Urinary bladder (tissue), 4 donors: ENCODE measurements around the gene NRF1. TPM values are rescaled to one million over a fixed set of nuclear protein-coding genes. Genes with fewer than 3 reads are reported as not detected.
"Not testable (repeated sequence)": the region's sequence is repeated elsewhere in the genome, so short reads cannot be mapped to it uniquely, and the experiment has no call there.

Experiments used
- DNase-seq: peaks from one replicate; pipeline ENCODE4 v3.0.0-alpha.2; 2015; ENCODE audit errors: extremely low spot score
- H3K27ac ChIP-seq: one replicate; pipeline ENCODE4 v1.5.1; 2013; ENCODE audit warnings: low read depth, mild to moderate bottlenecking, moderate library complexity
- H3K36me3 ChIP-seq: one replicate; pipeline ENCODE4 v1.6.1; 2013; ENCODE audit warnings: mild to moderate bottlenecking, moderate library complexity; ENCODE audit not compliant: insufficient read depth
- H3K4me1 ChIP-seq: one replicate; pipeline ENCODE4 v1.6.1; 2013; ENCODE audit warnings: mild to moderate bottlenecking, moderate library complexity; ENCODE audit not compliant: insufficient read depth
- H3K4me3 ChIP-seq: one replicate; pipeline ENCODE4 v1.5.1; 2013; ENCODE audit warnings: low read depth, low read length
- WGBS: extraction: QIAGEN DNeasy Blood & Tissue Kit; methylation state at CpG from one replicate; pipeline ENCODE4 v1.1.7; 2013; 5-methylcytosine and 5-hydroxymethylcytosine counted together
- polyA plus RNA-seq: library from polyadenylated mRNA; stranded (reverse); fragments of 200-250 nt; gene quantifications from one replicate; pipeline ENCODE4 v1.2.3, GENCODE V29; 2013
- total RNA-seq: library from RNA; depleted of rRNA; stranded (reverse); fragments of >200 nt; gene quantifications from one replicate; pipeline ENCODE4 v1.2.3, GENCODE V29; 2014
- donor health status: healthy with polysubstance abuse.
- donor health status: healthy.

The NRF1 gene
- total and polyA plus RNA-seq, 2 donors = 12.8 to 23.9 TPM

DNA sequence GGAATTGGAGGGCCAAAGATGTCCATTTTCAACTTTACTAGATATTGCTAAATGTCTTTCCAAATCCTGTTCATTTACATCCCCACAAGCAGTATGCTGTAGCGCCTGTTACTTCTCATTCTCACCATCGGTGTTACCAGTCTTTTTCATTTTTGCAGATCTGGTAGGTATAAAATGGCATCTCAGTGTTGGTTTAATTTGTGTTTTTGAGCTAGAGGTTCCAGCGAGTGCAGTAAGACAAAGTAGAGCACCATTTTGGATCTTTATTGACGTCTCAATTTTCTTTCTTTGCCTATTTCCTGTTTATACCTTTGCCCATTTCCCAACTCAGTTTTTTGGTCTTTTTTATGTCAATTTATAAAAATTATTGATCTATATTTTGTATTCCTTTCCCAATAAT lies 55.6 kb downstream of the NRF1 start:
- no peak overlapping the region for H3K27ac ChIP-seq
- H3K4me1 ChIP-seq = no peaks in the 10 kb centered on the region
- 97% methylated on average over 4 of the region's 4 CpGs for whole genome bisulfite sequencing

DNA sequence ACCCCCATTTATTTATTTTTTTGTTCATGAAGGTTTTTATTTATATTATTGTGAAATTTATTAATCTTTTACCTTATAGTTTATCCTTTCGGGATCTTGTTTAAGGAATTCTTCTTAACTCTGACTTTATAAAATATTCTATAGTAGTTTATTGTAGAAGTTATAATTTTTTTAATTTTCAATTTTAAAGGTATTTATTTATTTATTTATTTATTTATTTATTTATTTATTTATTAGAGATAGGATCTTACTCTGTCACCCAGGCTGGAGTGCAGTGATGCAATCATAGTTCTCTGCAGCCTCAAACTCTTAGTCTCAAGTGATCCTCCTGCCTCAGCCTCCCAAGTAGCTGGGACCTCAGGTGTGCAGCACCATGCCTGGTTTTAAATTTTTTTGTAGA lies 56.0 kb downstream of the NRF1 start:
- no peak for DNase-seq
- Histone ChIP-seq H3K4me3 (no peak overlapping the region), H3K27ac (no peak overlapping the region), H3K4me1 (no peaks in the 10 kb centered on the region), H3K36me3 (no peaks in the 10 kb centered on the region)
- WGBS = 94% methylated on average over 1 of the region's 1 CpG

More for the DNA sequence above, 55.6 kb downstream of the NRF1 start:
- no peak for DNase-seq
- H3K4me3 ChIP-seq = no peak overlapping the region
- no peaks in the 10 kb centered on the region for H3K36me3 ChIP-seq

GRCh38 chr7:129669901-129670300 lies 58.4 kb downstream of the NRF1 start:
- no peaks in the 10 kb centered on the region for H3K36me3 ChIP-seq
- no peaks in the 10 kb centered on the region for H3K4me1 ChIP-seq
- 99% methylated on average over 2 of the region's 2 CpGs for WGBS
- no peak overlapping the region for H3K27ac ChIP-seq
- H3K4me3 ChIP-seq = no peak overlapping the region
- DNase-seq = no peak

- Histone ChIP-seq H3K36me3 (no peaks in the 10 kb centered on the region), H3K4me3 (no peak overlapping the region), H3K4me1 (no peaks in the 10 kb centered on the region), H3K27ac (no peak overlapping the region)
- no peak for DNase-seq
Observed at GRCh38 chr7:129670656-129671055, 59.1 kb downstream of the NRF1 start.

DNA sequence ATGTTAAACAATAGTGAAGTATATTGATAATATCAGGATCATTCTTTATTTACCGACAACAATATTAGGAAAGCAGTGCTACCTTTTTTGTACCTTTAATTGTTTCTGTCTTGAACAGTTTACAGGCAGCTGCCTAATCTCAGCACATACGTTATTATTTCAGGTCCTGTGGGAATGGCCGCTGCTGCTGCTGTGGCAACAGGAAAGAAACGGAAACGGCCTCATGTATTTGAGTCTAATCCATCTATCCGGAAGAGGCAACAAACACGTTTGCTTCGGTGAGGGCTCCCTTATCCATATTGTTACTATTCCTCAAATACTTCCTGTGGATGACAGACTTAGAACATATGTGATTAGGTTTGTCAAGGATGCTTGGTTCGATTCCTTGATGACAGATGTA lies 59.7 kb downstream of the NRF1 start:
- no peak overlapping the region for H3K27ac ChIP-seq
- WGBS = 76% methylated on average over 9 of the region's 9 CpGs
- no peak overlapping the region for H3K4me3 ChIP-seq
- H3K4me1 ChIP-seq = no peaks in the 10 kb centered on the region
- no peak for DNase-seq
- H3K36me3 ChIP-seq = no peaks in the 10 kb centered on the region

DNA sequence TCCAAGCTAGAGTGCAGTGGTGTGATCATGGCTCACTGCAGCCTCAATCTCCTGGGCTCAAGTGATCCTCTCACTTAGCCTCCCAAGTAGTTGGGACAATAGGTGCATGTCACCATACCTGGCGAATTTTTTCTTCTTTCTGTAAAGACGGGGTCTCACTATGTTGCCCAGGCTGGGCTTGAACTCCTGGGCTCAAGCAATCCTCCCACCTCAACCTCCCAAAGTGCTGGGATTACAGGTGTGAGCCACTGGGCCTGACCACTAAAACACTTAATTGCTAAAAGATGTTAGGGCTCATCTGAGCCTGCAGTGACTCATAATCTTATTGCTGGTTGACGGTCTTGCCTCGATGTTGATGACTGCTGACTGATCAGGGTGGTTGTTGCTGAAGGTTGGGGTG lies 63.0 kb downstream of the NRF1 start:
- 97% methylated on average over 4 of the region's 4 CpGs for WGBS
- H3K4me1 ChIP-seq, H3K36me3 ChIP-seq, DNase-seq, H3K27ac ChIP-seq, H3K4me3 ChIP-seq: not testable (repeated sequence)

GRCh38 chr7:129675521-129675920 lies 64.0 kb downstream of the NRF1 start:
- H3K36me3 ChIP-seq = peaks cover 3% of the 10 kb centered on the region
- no peak overlapping the region for H3K27ac ChIP-seq
- H3K4me3 ChIP-seq = no peak overlapping the region
- no peak for DNase-seq
- WGBS = 96% methylated on average over 2 of the region's 2 CpGs
- no peaks in the 10 kb centered on the region for H3K4me1 ChIP-seq

- Histone ChIP-seq H3K4me1 (no peaks in the 10 kb centered on the region), H3K4me3 (no peak overlapping the region), H3K36me3 (peaks cover 3% of the 10 kb centered on the region), H3K27ac (no peak overlapping the region)
- WGBS = 93% methylated on average over 7 of the region's 7 CpGs
- no peak for DNase-seq
Observed at GRCh38 chr7:129676017-129676897, 64.7 kb downstream of the NRF1 start.

DNA sequence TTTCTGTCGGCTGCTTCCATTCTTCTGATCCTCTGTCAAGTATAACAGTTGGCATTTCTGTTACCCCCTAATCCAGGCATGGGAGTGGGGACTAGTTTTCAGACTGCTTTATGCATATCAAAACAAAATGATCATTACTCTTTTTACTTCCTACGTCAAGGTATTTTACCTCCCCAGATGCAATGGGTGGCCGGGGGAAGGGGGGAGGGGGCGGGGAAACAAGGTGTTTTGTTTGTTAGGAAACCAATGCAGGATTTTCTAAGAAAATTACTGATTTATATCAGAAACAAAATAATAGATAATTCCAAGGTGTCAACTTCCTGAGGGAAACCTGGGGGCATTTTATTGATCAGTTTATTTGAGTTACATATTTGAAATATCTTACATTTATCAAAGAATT lies 66.3 kb downstream of the NRF1 start:
- peaks cover 3% of the 10 kb centered on the region for H3K36me3 ChIP-seq
- no peaks in the 10 kb centered on the region for H3K4me1 ChIP-seq
- no peak overlapping the region for H3K27ac ChIP-seq
- 92% methylated on average over 4 of the region's 4 CpGs for WGBS
- H3K4me3 ChIP-seq = no peak overlapping the region
- no peak for DNase-seq

DNA sequence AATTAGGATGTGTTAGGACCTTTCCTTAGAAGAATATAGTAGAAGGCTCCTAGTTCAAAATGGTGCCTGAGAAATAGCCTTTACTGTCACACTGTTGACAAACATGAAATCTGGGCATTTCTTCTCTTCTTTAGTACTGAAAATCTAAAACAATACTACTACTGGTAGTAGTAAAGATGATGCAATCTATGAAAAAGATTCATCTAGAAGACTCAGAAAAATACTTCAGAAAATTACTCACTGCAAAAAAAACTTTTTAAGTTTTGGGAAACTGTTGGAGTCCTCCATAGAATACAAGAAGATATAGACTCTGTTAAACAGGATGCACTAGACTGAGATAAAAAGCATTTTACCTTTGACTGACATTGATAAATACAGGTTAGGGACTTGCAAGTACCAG lies 67.1 kb downstream of the NRF1 start:
- no peaks in the 10 kb centered on the region for H3K4me1 ChIP-seq
- H3K36me3 ChIP-seq = peaks cover 3% of the 10 kb centered on the region
- H3K4me3 ChIP-seq = no peak overlapping the region
- no peak overlapping the region for H3K27ac ChIP-seq
- DNase-seq = no peak

- Histone ChIP-seq H3K4me1 (no peaks in the 10 kb centered on the region), H3K36me3 (peaks cover 3% of the 10 kb centered on the region), H3K27ac (no peak overlapping the region), H3K4me3 (no peak overlapping the region)
- DNase-seq = no peak
- 95% methylated on average over 1 of the region's 1 CpG for WGBS
Observed at GRCh38 chr7:129680400-129680799, 68.9 kb downstream of the NRF1 start.

DNA sequence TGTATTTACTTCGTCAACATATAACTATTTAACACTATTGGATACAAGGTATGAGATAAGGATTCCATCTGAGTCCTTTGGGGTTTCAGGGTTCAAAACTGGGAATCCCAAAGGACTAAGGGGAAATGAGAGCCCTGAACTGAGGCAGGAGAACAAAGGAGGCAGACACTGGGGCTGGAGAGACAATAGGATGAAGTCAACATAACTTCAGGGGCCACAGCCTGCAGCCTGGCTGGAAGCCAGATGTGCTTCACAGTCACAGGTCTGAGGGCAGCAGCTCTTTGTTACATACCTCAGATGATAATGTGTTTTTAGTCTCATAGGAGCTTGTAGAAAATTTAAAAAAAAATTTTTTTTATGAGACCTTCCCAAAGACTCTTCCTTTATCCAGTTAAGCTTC lies 73.3 kb downstream of the NRF1 start:
- H3K36me3 ChIP-seq = no peaks in the 10 kb centered on the region
- DNase-seq = no peak
- no peak overlapping the region for H3K27ac ChIP-seq
- 97% methylated on average over 1 of the region's 1 CpG for WGBS
- H3K4me3 ChIP-seq = no peak overlapping the region
- no peaks in the 10 kb centered on the region for H3K4me1 ChIP-seq

DNA sequence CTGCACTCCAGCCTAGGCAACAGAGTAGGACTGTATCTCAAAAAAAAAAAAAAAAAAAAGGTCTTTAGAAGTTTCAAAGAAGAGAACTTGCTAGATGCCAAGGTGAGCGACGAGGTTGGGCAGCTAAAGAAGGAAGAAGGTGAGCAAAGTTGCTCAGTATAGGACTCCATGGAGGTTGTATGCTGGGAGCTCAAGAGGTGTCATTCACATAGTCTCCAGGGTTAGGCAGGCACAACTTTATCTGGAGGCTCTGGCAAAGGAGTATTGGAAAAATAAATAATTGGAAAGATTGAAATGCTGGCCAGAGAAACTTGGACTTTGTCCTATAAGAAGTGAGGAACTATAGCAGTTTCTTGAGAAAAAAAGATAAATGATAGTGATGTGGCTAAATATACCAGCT lies 74.5 kb downstream of the NRF1 start:
- Histone ChIP-seq H3K4me1 (no peaks in the 10 kb centered on the region), H3K27ac (no peak overlapping the region), H3K36me3 (no peaks in the 10 kb centered on the region), H3K4me3 (no peak overlapping the region)
- no peak for DNase-seq
- 97% methylated on average over 2 of the region's 2 CpGs for WGBS

GRCh38 chr7:129688503-129689222 lies 77.1 kb downstream of the NRF1 start:
- Histone ChIP-seq H3K4me1 (no peaks in the 10 kb centered on the region), H3K4me3 (no peak overlapping the region), H3K27ac (no peak overlapping the region), H3K36me3 (peaks cover 4% of the 10 kb centered on the region)
- WGBS = 96% methylated on average over 5 of the region's 5 CpGs
- no peak for DNase-seq
